ENCODE measurements around the gene ZNF83. TPM values are rescaled to one million over a fixed set of nuclear protein-coding genes. Genes with fewer than 3 reads are reported as not detected.

The ZNF83 gene
- total RNA-seq, 1 donor from 2014 or later = 37.8 TPM

DNA sequence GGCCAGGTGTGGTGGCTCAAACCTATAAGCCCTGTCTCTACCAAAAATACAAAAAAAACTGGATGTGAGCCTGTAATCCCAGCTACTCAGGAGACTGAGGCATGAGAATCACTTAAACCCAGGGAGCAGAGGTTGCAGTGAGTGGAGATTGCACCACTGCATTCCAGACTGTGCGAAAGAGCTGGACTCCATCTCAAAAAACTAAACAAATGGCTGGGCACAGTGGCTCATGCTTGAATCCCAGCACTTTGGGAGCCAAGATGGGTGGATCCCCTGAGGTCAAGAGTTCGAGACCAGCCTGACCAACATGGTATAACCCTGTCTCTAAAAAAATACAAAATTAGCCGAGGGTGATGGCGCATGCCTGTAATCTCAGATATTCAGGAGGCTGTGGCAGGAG lies 34.9 kb upstream of the ZNF83 start:
- TF ChIP-seq, protein P1, sequence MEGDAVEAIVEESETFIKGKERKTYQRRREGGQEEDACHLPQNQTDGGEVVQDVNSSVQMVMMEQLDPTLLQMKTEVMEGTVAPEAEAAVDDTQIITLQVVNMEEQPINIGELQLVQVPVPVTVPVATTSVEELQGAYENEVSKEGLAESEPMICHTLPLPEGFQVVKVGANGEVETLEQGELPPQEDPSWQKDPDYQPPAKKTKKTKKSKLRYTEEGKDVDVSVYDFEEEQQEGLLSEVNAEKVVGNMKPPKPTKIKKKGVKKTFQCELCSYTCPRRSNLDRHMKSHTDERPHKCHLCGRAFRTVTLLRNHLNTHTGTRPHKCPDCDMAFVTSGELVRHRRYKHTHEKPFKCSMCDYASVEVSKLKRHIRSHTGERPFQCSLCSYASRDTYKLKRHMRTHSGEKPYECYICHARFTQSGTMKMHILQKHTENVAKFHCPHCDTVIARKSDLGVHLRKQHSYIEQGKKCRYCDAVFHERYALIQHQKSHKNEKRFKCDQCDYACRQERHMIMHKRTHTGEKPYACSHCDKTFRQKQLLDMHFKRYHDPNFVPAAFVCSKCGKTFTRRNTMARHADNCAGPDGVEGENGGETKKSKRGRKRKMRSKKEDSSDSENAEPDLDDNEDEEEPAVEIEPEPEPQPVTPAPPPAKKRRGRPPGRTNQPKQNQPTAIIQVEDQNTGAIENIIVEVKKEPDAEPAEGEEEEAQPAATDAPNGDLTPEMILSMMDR (IDR thresholded peaks at IDR 0.05) = no peak

DNA sequence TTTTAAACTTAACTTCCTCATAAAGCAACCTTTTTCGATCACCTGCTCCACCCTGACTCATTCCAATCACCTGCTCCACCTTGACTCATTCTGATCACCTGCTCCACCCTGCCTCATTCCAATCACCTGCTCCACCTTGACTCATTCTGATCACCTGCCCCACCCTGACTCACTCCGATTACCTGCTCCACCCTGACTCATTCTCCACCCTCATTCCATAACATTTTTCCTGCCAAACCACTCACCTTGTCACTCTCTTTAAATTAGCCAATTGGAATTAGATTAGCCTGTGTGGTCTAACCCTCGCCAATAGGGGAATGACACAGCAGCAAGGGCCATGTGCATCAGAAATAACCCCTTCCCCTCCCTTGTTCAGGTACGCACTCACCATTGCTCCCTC lies 31.9 kb upstream of the ZNF83 start:
- peaks cover 6% of the 10 kb centered on the region for H3K4me1 Mint-ChIP-seq (ENCODE audit: low read depth)
- no peak overlapping the region for H3K27ac Mint-ChIP-seq (ENCODE audit: unreplicated experiment)
- no peaks in the 10 kb centered on the region for H3K9me3 Mint-ChIP-seq (ENCODE audit: low read depth)
- H3K27me3 Mint-ChIP-seq (ENCODE audit: low read depth) = no peaks in the 10 kb centered on the region
- no peak overlapping the region for H3K4me3 Mint-ChIP-seq (ENCODE audit: unreplicated experiment)
- TF ChIP-seq, protein P1 (IDR thresholded peaks at IDR 0.05) = no peak
- H3K36me3 Mint-ChIP-seq (ENCODE audit: low read depth) = peaks cover 4% of the 10 kb centered on the region
- no peak for DNase-seq (ENCODE audit: low spot score)

More for the DNA sequence above, 34.9 kb upstream of the ZNF83 start:
- Mint-ChIP-seq H3K9me3 (ENCODE audit: low read depth) (no peaks in the 10 kb centered on the region), H3K36me3 (ENCODE audit: low read depth) (peaks cover 4% of the 10 kb centered on the region), H3K4me3 (ENCODE audit: unreplicated experiment) (no peak overlapping the region), H3K27ac (ENCODE audit: unreplicated experiment) (no peak overlapping the region), H3K4me1 (ENCODE audit: low read depth) (peaks cover 7% of the 10 kb centered on the region), H3K27me3 (ENCODE audit: low read depth) (no peaks in the 10 kb centered on the region)
- DNase-seq (ENCODE audit: low spot score) = no peak

- Mint-ChIP-seq H3K9me3 (ENCODE audit: low read depth) (no peaks in the 10 kb centered on the region), H3K4me3 (ENCODE audit: unreplicated experiment) (no peak overlapping the region), H3K36me3 (ENCODE audit: low read depth) (peaks cover 4% of the 10 kb centered on the region), H3K4me1 (ENCODE audit: low read depth) (peaks cover 8% of the 10 kb centered on the region), H3K27ac (ENCODE audit: unreplicated experiment) (no peak overlapping the region), H3K27me3 (ENCODE audit: low read depth) (no peaks in the 10 kb centered on the region)
- TF ChIP-seq, protein P1 (IDR thresholded peaks at IDR 0.05) = no peak
- no peak for DNase-seq (ENCODE audit: low spot score)
Observed at GRCh38 chr19:52669586-52669985, 31.4 kb upstream of the ZNF83 start.

- Mint-ChIP-seq H3K4me3 (ENCODE audit: unreplicated experiment) (no peak overlapping the region), H3K27ac (ENCODE audit: unreplicated experiment) (no peak overlapping the region), H3K4me1 (ENCODE audit: low read depth) (peaks cover 8% of the 10 kb centered on the region), H3K27me3 (ENCODE audit: low read depth) (no peaks in the 10 kb centered on the region), H3K9me3 (ENCODE audit: low read depth) (no peaks in the 10 kb centered on the region), H3K36me3 (ENCODE audit: low read depth) (peaks cover 4% of the 10 kb centered on the region)
- no peak for DNase-seq (ENCODE audit: low spot score)
- TF ChIP-seq, protein P1 (IDR thresholded peaks at IDR 0.05) = no peak
Observed at GRCh38 chr19:52667972-52668371, 29.8 kb upstream of the ZNF83 start.

DNA sequence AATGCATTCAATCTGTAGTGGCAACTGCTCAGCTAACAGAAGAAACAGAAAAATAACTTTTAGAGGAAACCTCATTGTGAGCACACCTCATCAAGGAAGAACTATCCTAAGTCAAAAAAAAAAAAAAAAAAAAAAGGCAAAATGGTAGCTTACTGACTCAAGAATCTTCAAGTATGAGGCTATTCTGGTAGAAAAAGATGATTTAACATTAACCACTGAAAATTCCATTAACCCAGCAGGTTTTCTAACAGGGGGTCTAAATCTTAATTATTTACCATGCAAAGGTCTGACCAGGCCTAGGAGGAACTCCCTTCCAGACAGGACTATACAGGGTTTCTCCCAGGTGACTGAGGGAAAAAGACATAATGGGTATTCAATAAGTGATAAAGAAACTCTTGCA lies 28.4 kb upstream of the ZNF83 start:
- Mint-ChIP-seq H3K4me1 (ENCODE audit: low read depth) (peaks cover 12% of the 10 kb centered on the region), H3K27ac (ENCODE audit: unreplicated experiment) (no peak overlapping the region), H3K4me3 (ENCODE audit: unreplicated experiment) (no peak overlapping the region), H3K36me3 (ENCODE audit: low read depth) (peaks cover 7% of the 10 kb centered on the region), H3K9me3 (ENCODE audit: low read depth) (no peaks in the 10 kb centered on the region), H3K27me3 (ENCODE audit: low read depth) (no peaks in the 10 kb centered on the region)
- TF ChIP-seq, protein P1 (IDR thresholded peaks at IDR 0.05) = no peak
- DNase-seq (ENCODE audit: low spot score) = no peak

All from chondrocyte (in vitro differentiated cells).